ENCODE data around the gene MRPS24. TPM values are rescaled to one million over a fixed set of nuclear protein-coding genes. Genes with fewer than 3 reads are reported as not detected.

The MRPS24 gene
- total and polyA plus RNA-seq, 2 of the 13 experiments (the other 11 are each of a cell fraction or from before 2014, with no cell fraction given) = 135 to 162 TPM

GRCh38 chr7:43884209-43884608, 14.9 kb upstream of the MRPS24 start:
- in situ Hi-C loops (cut with HindIII; ENCODE audit: extremely low pct_ligation_motif_present, low pct_unique_long_range_greater_than_20kb) = no loop called here
- FAIRE-seq (no peak), ATAC-seq (no peak), DNase-seq (ENCODE audit: low spot score) (no peak)
- Histone ChIP-seq H3K27me3 (ENCODE audit: control insufficient read depth in 1 of 2, insufficient read depth in 2 of 2, low read length in 2 of 2) (no peaks in the 10 kb centered on the region), H3K27ac (ENCODE audit: extremely low read length, insufficient read depth, low read length) (no peak overlapping the region), H3K36me3 (replicated peaks in 1 of 2; ENCODE audit: control insufficient read depth in 1 of 2, insufficient read depth in 2 of 2, low read length in 2 of 2) (peaks cover 15 to 53% of the 10 kb centered on the region in 2 experiments; a peak in 4 of 5 replicates), H3K79me2 (ENCODE audit: insufficient read depth, low read length) (peaks cover 8% of the 10 kb centered on the region), H2AFZ (ENCODE audit: low read length) (no peak overlapping the region), H3K4me3 (replicated peaks in 1 of 3; ENCODE audit: insufficient read depth in 1 of 3, low read depth in 2 of 3, low read length in 3 of 3) (no peak overlapping the region), H3K9me3 (ENCODE audit: low read length) (no peaks in the 10 kb centered on the region), H4K20me1 (ENCODE audit: insufficient read depth, low read length) (no peaks in the 10 kb centered on the region; the same call in 1 of the 2 replicates), H3K9ac (ENCODE audit: insufficient read depth, low read depth, low read length) (no peak overlapping the region), H3K4me1 (ENCODE audit: insufficient read depth, low read length) (no peaks in the 10 kb centered on the region), H3K4me2 (ENCODE audit: low read depth, low read length) (no peak overlapping the region)
- CTCF ChIA-PET (ENCODE audit: low intra/inter-chr PET ratio, low total read pairs) = no interaction called here
- BruUV-seq (replicated peaks) = no TSS peak
- TF ChIP-seq CCAR2 (optimal IDR thresholded peaks at IDR 0.05; ENCODE audit: low read depth, low read length) (no peak), ZNF773 (CRISPR knock-in tag; IDR thresholded peaks at IDR 0.05; ENCODE audit: borderline replicate concordance) (no peak), RFXAP (CRISPR knock-in tag; IDR thresholded peaks at IDR 0.05; ENCODE audit: borderline replicate concordance) (no peak), ZNF292 (CRISPR knock-in tag; IDR thresholded peaks at IDR 0.05; ENCODE audit: borderline replicate concordance, low read depth) (no peak), JUN (CRISPR knock-in tag; IDR thresholded peaks at IDR 0.05) (no peak), NPAS2 (CRISPR knock-in tag; IDR thresholded peaks at IDR 0.05; ENCODE audit: borderline replicate concordance) (no peak), ZBTB37 (CRISPR knock-in tag; IDR thresholded peaks at IDR 0.05) (no peak), ZNF883 (CRISPR knock-in tag; IDR thresholded peaks at IDR 0.05; ENCODE audit: not compliant biosample characterization) (no peak), ATRX (CRISPR knock-in tag; IDR thresholded peaks at IDR 0.05; ENCODE audit: borderline replicate concordance) (no peak), GZF1 (CRISPR knock-in tag; IDR thresholded peaks at IDR 0.05) (no peak), PHF5A (CRISPR knock-in tag; IDR thresholded peaks at IDR 0.05; ENCODE audit: low read depth, unreplicated experiment) (no peak), ETV5 (CRISPR knock-in tag; IDR thresholded peaks at IDR 0.05; ENCODE audit: borderline replicate concordance) (no peak), NAIF1 (CRISPR knock-in tag; IDR thresholded peaks at IDR 0.05; ENCODE audit: borderline replicate concordance) (no peak), ZNF564 (CRISPR knock-in tag; IDR thresholded peaks at IDR 0.05) (no peak)
- intact Hi-C loops (cut with micrococcal nuclease; ENCODE audit: unreplicated experiment) = no loop called here
- WGBS (ENCODE audit: low lambda C conversion rate) = 100% methylated on average over 4 of the region's 4 CpGs
- POLR2A ChIA-PET = interaction anchor here (1.9 kb wide), 1 partner anchor 15 kb away, joined by 9 read pairs; the partner anchor contains the start of gene MRPS24

Measured in HepG2 (cell line).